WTC11 (cell line): Measurements from ENCODE around the gene STARD8. TPM values are rescaled to one million over a fixed set of nuclear protein-coding genes. Genes with fewer than 3 reads are reported as not detected.
"Not testable (repeated sequence)": the region's sequence is repeated elsewhere in the genome, so short reads cannot be mapped to it uniquely, and the experiment has no call there.

Experiments
- ATAC-seq: fragments of 200-7000 bp; cut with Tn5 transposase; 2 replicates; pipeline ENCODE4 v1.10.0; 2021; ENCODE audit warnings: mild to moderate bottlenecking, moderate library complexity
- CTCF ChIA-PET: fragments of 300-600 bp; sonication (Branson Sonifier 250); formaldehyde crosslinking; loops from one replicate; lab custom pipeline; 2021; ENCODE audit warnings: antibody characterized with exemption; lab: Charles Lee
- POLR2A ChIA-PET: fragments of 350-600 bp; sonication (Branson Sonifier 250); formaldehyde crosslinking; loops from one replicate; lab custom pipeline; 2021; ENCODE audit warnings: antibody characterized with exemption; lab: Charles Lee
- DNase-seq: peaks from one replicate; pipeline ENCODE4 v3.0.0; 2021; ENCODE audit warnings: low spot score
- H3K27ac Mint-ChIP-seq: 2 replicates; pipeline ENCODE4 v1.8.0; 2021; ENCODE audit warnings: mixed read lengths
- H3K27me3 Mint-ChIP-seq: 2 replicates; pipeline ENCODE4 v1.8.0; 2021; ENCODE audit warnings: low read depth, mild to moderate bottlenecking, moderate library complexity, mixed read lengths
- H3K36me3 Mint-ChIP-seq: 2 replicates; pipeline ENCODE4 v1.8.0; 2021; ENCODE audit warnings: mixed read lengths
- H3K4me1 Mint-ChIP-seq: 2 replicates; pipeline ENCODE4 v1.8.0; 2022; ENCODE audit warnings: mixed read lengths
- H3K4me3 Mint-ChIP-seq: 2 replicates; pipeline ENCODE4 v1.8.0; 2021; ENCODE audit warnings: mild to moderate bottlenecking, moderate library complexity, mixed read lengths
- H3K9me3 Mint-ChIP-seq: 2 replicates; pipeline ENCODE4 v1.8.0; 2021; ENCODE audit warnings: mixed read lengths
- EMX1 ChIP-seq: fragments of 250-450 bp; sonication (Bioruptor Pico); IDR thresholded peaks from 2 replicates; pipeline ENCODE4 v1.8.0; 2021; ENCODE audit warnings: mild to moderate bottlenecking
- HMGA2 ChIP-seq: fragments of 250-450 bp; sonication (Bioruptor Pico); IDR thresholded peaks from 2 replicates; pipeline ENCODE4 v1.4.0; 2021; ENCODE audit warnings: mild to moderate bottlenecking, moderate library complexity
- ZNF121 ChIP-seq: sonication (generic); formaldehyde crosslinking; IDR thresholded peaks from 2 replicates; pipeline ENCODE4 v1.8.0; 2023; ENCODE audit warnings: missing genetic modification reagents
- ZNF423 ChIP-seq: fragments of 250-450 bp; sonication (Bioruptor Pico); IDR thresholded peaks from 2 replicates; pipeline ENCODE4 v2.1.2; 2022; ENCODE audit warnings: mild to moderate bottlenecking, moderate library complexity
- total RNA-seq: library from RNA; stranded (reverse); gene quantifications from 3 replicates; pipeline ENCODE4 v1.2.3, GENCODE V29; 2021
- TF ChIP-seq, protein P1 (sequence below): fragments of 200-600 bp; IDR thresholded peaks from 2 replicates; pipeline ENCODE4 v1.8.0; 2022; ENCODE audit warnings: antibody characterized with exemption
- TF ChIP-seq, protein P2 (sequence below): fragments of 250-450 bp; sonication (Bioruptor Pico); IDR thresholded peaks from 2 replicates; pipeline ENCODE4 v1.9.0; 2021; ENCODE audit warnings: moderate library complexity, mild to moderate bottlenecking, inconsistent platforms, borderline replicate concordance
- TF ChIP-seq, protein P3 (sequence below): sonication (generic); formaldehyde crosslinking; IDR thresholded peaks from 2 replicates; pipeline ENCODE4 v1.8.1; 2022; ENCODE audit warnings: low read depth, missing genetic modification reagents, borderline replicate concordance

The STARD8 gene
- total RNA-seq, 1 experiment from 2014 or later, result 8.5 TPM

DNA sequence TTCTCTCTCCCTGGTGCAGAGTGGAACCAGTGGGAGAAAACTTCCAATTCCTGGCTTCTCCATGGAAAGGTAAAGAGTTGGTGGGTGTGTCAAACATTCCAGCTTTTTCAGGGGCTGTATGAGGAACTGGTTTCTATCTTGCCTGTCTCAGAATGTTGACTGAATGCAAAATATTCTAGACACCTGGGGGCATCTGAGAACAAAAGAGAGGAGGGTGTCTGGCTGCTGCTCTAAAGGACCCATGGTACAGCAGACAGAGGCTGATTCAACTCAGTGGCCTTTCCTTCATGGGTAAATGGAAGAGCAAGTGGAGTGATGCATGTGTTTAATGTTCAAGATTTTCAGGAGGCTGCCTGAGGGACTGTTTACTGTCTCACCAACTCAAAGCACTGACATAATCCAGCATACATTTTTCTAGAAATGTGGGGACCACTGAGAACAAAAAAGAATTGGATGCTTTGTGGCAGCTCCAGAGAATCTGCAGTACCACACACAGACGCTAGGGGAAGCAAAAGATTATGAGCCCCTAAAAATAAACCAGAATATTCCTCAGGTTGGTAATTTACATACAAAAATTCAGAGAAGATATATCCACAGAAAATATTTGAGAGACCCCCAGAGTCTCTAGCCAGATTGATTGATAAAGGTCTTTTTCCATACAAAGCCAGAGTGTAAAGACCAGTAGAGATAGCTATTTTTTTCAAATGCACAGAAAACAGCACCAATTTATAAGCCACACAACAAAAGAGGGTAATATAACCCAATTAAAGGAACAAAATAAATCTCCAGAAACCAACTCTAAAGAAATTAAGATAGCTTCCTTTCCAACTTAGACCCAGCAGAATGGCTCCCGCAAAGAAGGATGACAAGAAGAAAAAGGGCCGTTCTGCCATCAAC lies 48.0 kb upstream of the STARD8 start:
- Mint-ChIP-seq H3K27ac (no peak overlapping the region), H3K36me3 (peaks cover 24% of the 10 kb centered on the region), H3K27me3 (peaks cover 6% of the 10 kb centered on the region), H3K4me3 (no peak overlapping the region), H3K9me3 (peaks cover 34% of the 10 kb centered on the region), H3K4me1 (no peaks in the 10 kb centered on the region)
- TF ChIP-seq, protein P1, sequence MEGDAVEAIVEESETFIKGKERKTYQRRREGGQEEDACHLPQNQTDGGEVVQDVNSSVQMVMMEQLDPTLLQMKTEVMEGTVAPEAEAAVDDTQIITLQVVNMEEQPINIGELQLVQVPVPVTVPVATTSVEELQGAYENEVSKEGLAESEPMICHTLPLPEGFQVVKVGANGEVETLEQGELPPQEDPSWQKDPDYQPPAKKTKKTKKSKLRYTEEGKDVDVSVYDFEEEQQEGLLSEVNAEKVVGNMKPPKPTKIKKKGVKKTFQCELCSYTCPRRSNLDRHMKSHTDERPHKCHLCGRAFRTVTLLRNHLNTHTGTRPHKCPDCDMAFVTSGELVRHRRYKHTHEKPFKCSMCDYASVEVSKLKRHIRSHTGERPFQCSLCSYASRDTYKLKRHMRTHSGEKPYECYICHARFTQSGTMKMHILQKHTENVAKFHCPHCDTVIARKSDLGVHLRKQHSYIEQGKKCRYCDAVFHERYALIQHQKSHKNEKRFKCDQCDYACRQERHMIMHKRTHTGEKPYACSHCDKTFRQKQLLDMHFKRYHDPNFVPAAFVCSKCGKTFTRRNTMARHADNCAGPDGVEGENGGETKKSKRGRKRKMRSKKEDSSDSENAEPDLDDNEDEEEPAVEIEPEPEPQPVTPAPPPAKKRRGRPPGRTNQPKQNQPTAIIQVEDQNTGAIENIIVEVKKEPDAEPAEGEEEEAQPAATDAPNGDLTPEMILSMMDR, result peak; percentile 59
- no peak for TF ChIP-seq EMX1 (CRISPR knock-in tag)
- ChIA-PET CTCF (interaction anchor here (0.6 to 1.8 kb wide), 11 partner anchors 11 to 1049 kb away, joined by 3 to 10 read pairs (median 4); partner anchors contain the start of gene STARD8), POLR2A (interaction anchor here (0.6 kb wide), 1 partner anchor 978 kb away, joined by 3 read pairs; no protein-coding TSS in a partner anchor)
- ATAC-seq (no peak), DNase-seq (peak; percentile 14)

DNA sequence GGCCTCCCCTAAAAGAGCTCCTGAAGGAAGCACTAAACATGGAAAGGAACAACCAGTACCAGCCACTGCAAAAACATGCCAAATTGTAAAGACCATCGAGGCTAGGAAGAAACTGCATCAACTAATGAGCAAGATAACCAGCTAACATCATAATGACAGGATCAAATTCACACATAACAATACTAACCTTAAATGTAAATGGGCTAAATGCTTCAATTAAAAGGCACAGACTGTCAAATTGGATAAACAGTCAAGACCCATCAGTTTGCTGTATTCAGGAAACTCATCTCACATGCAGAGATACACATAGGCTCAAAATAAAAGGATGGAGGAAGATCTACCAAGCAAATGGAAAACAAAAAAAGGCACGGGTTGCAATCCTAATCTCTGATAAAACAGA lies 43.2 kb upstream of the STARD8 start:
- CTCF ChIA-PET, ATAC-seq, H3K4me1 Mint-ChIP-seq, H3K4me3 Mint-ChIP-seq, POLR2A ChIA-PET, H3K27ac Mint-ChIP-seq, DNase-seq: not testable (repeated sequence)
- H3K9me3 Mint-ChIP-seq, result peaks cover 29% of the 10 kb centered on the region
- H3K27me3 Mint-ChIP-seq, result peaks cover 13% of the 10 kb centered on the region
- peaks cover 20% of the 10 kb centered on the region for H3K36me3 Mint-ChIP-seq

DNA sequence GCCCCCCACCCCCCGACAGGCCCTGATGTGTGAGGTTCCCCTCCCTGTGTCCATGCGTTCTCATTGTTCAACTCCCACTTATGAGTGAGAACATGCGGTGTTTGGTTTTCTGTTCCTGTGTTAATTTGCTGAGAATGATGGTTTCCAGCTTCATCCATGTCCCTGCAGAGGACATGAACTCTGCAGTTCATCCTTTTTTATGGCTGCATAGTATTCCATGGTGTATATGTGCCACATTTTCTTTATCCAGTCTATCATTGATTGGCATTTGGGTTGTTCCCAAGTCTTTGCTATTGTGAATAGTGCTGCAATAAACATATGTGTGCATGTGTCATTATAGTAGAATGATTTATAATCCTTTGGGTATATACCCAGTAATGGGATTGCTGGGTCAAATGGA lies 32.7 kb upstream of the STARD8 start:
- POLR2A ChIA-PET, result not testable (repeated sequence)

DNA sequence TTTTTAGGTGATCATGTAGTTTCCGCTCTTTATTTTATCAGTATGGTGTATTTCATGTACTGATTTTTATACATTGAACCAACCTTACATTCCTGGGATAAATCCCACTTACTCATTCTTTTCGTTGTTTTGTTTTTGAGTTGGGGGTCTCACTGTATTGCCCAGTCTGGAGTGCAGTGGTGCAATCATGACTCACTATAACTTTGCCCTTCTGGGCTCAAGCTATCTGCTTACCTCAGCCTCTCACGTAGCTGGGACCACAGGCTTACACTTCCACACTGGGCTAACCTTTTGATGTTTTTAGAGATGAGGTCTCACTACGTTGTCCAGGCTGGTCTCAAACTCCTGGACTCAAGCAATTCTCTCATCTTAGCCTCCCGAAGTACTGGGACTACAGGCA lies 19.5 kb upstream of the STARD8 start:
- ATAC-seq (no peak), DNase-seq (no peak)
- H3K4me1 Mint-ChIP-seq, result no peaks in the 10 kb centered on the region
- H3K9me3 Mint-ChIP-seq, result no peaks in the 10 kb centered on the region
- POLR2A ChIA-PET, result no interaction called here
- CTCF ChIA-PET, result no interaction called here
- H3K36me3 Mint-ChIP-seq, result no peaks in the 10 kb centered on the region
- TF ChIP-seq ZNF121 (CRISPR knock-in tag) (peak; percentile 71), ZNF423 (CRISPR knock-in tag) (no peak), HMGA2 (CRISPR knock-in tag) (no peak)
- TF ChIP-seq, protein P2, sequence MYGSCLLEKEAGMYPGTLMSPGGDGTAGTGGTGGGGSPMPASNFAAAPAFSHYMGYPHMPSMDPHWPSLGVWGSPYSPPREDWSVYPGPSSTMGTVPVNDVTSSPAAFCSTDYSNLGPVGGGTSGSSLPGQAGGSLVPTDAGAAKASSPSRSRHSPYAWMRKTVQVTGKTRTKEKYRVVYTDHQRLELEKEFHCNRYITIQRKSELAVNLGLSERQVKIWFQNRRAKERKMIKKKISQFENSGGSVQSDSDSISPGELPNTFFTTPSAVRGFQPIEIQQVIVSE (CRISPR knock-in tag), result no peak
- TF ChIP-seq, all 79 proteins: peak for 1
- Mint-ChIP-seq H3K27me3 (no peaks in the 10 kb centered on the region; the same call in 1 of the 2 replicates), H3K4me3 (no peak overlapping the region), H3K27ac (no peak overlapping the region)

More for the DNA sequence above, 32.7 kb upstream of the STARD8 start:
- CTCF ChIA-PET, H3K36me3 Mint-ChIP-seq, H3K4me1 Mint-ChIP-seq, DNase-seq, ATAC-seq, H3K27ac Mint-ChIP-seq, H3K9me3 Mint-ChIP-seq, H3K27me3 Mint-ChIP-seq, H3K4me3 Mint-ChIP-seq: not testable (repeated sequence)

DNA sequence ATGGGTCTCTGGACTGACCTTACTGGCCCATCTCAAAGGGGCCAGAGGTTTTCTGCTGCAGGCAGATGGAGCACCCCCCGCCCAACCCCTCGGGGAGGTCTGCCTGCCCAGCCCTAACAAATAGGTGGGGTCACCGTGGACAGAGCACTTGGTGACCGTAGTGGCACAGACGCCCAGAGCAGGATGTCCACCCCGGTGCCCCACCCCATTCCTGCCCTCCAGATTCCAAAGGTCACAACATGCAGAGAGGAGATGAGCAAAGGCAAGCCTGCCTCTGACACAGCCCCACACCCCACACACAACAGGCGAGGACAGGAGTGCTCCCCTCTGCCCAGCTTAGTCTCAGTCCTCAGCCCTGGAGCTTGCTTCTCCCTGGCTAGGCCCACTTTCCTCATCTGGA lies 17.5 kb upstream of the STARD8 start:
- ATAC-seq, POLR2A ChIA-PET: not testable (repeated sequence)

DNA sequence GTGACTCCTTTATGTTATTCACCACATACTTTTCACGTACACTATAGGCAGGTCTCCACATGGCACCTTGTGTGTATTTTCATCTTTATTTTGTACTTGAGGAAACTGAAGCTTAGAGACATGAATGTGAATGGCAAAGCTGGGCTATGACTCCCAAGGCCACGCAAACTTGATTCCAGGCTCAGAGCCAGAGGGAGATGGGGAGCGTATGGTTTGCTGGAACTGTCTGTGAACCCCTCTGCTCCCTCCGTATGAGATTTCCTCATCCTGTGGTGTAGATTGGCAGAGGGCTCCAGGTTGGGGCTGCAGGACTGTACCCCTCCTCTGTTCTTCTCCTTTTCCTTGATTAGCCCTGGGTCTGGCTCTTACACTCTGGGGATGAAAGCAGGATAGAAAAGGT lies 16.1 kb upstream of the STARD8 start:
- H3K27me3 Mint-ChIP-seq, result no peaks in the 10 kb centered on the region
- ChIA-PET POLR2A (no interaction called here), CTCF (no interaction called here)
- H3K36me3 Mint-ChIP-seq, result no peaks in the 10 kb centered on the region
- ATAC-seq (no peak), DNase-seq (no peak)
- no peak overlapping the region for H3K27ac Mint-ChIP-seq
- no peaks in the 10 kb centered on the region for H3K9me3 Mint-ChIP-seq
- TF ChIP-seq, protein P3, sequence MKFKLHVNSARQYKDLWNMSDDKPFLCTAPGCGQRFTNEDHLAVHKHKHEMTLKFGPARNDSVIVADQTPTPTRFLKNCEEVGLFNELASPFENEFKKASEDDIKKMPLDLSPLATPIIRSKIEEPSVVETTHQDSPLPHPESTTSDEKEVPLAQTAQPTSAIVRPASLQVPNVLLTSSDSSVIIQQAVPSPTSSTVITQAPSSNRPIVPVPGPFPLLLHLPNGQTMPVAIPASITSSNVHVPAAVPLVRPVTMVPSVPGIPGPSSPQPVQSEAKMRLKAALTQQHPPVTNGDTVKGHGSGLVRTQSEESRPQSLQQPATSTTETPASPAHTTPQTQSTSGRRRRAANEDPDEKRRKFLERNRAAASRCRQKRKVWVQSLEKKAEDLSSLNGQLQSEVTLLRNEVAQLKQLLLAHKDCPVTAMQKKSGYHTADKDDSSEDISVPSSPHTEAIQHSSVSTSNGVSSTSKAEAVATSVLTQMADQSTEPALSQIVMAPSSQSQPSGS, result no peak
- no peaks in the 10 kb centered on the region for H3K4me1 Mint-ChIP-seq
- no peak overlapping the region for H3K4me3 Mint-ChIP-seq

More for the DNA sequence above, 17.5 kb upstream of the STARD8 start:
- CTCF ChIA-PET, result interaction anchor here (1.4 kb wide), 1 partner anchor 81 kb away, joined by 3 read pairs; no protein-coding TSS in a partner anchor
- not testable (repeated sequence) for H3K9me3 Mint-ChIP-seq, H3K4me3 Mint-ChIP-seq, H3K4me1 Mint-ChIP-seq, H3K36me3 Mint-ChIP-seq, H3K27me3 Mint-ChIP-seq, H3K27ac Mint-ChIP-seq, DNase-seq
